GM21515 (cell line): ENCODE measurements around the gene RPTOR.
"Not testable (repeated sequence)": the region's sequence is repeated elsewhere in the genome, so short reads cannot be mapped to it uniquely, and the experiment has no call there.

Experiments used
- ATAC-seq: cut with Tn5 transposase; IDR thresholded peaks from one replicate; pipeline ENCODE4 v1.9.1; 2021; ENCODE audit not compliant: unreplicated experiment

The RPTOR gene

DNA sequence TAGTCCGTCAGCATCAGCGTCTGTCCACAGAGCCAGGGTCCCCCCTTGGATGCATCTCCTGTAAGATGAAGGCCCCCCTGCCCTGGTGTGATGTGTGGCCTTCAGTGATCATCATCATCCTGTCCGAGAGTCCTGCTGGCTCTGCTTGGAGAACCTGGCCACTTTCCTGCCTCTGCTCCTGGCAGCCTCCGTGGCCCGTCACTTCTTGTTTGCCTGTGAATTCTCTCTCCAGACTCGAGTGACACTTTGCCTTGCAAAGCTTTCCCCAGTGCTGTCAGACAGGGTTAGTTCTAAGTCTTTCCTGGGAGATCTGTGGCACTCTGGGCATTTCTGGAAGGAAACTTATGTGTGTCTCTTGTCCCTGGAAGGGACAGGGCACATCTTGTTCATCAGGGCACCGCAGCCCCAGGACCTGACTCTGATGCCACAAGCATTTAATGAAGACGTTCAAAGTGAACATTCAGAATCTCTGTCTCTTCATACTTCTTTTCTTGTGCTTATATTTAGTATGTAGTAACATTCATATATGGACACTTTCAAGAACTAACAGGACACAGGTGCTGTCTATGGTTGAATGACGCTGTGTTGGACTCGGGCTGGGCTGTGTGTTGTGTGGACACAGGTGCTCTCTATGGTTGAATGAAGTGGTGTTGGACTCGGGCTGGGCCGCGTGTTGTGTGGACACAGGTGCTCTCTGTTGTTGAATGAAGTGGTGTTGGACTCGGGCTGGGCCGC is 68.5 kb downstream of the RPTOR start:
- no peak for ATAC-seq

DNA sequence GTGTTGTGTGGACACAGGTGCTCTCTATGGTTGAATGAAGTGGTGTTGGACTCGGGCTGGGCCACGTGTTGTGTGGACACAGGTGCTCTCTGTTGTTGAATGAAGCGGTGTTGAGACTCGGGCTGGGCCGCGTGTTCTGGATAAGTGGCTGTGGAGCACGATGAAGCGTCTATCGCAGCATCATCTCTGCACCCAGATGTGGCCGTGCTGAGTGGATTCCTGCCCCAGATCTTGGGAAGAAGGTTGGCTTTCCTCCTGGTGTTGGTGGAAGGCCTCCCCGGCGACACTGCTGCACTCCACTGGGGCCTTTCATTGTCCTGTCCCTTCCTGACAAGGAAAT is 69.1 kb downstream of the RPTOR start:
- no peak for ATAC-seq

DNA sequence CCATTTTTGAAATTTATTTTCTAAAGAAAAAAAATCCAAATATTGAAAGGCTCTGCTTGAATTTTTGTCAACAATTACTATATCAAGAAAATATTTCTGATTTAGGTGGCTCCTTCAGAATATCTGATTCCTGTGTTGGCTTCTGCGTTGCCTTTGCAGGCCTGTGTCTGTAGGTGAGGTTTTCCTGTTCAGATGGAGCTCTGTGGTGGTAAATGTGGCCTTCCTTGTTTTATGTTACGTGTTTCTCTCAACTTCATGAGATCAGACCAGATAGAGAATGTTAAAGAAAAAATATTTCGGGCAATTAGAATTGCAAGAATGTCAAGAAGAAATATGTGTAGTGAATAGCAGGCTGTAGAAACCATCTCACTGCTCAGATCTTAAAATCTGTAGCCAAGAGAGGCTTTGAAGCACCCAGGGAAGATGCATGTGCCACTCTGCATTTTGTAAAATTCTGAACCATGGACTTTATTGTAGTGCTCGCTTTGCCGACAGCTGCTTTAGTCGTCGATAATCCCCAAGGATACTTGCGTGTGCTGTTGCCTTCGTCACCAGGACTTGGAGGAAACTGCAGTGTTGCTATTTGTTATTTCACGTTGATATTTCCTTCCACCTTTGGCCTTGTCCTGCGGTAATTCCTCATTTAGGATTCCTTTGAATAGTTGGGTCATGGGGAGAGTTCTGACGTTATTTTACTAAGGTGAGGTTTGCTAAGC is 69.9 kb downstream of the RPTOR start:
- no peak for ATAC-seq

DNA sequence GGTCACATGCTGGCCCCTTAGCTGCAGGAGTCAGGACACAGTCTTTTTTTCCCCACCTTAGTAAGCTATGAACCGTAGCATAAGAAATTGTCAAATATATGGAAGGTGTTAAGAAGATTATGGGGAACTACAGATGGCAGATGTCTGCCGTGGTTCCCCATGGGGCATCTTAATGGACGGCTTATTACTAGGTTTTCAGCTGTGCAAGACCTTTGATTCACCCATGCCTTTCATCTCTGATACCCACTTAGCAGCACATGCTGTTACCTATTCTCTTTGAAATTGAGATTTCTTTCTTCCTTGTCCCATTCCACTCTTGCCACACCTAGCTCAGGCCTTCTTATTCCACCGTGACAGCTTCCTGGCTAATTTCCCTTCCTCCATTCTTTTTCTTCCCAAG is 70.7 kb downstream of the RPTOR start:
- ATAC-seq = no peak

DNA sequence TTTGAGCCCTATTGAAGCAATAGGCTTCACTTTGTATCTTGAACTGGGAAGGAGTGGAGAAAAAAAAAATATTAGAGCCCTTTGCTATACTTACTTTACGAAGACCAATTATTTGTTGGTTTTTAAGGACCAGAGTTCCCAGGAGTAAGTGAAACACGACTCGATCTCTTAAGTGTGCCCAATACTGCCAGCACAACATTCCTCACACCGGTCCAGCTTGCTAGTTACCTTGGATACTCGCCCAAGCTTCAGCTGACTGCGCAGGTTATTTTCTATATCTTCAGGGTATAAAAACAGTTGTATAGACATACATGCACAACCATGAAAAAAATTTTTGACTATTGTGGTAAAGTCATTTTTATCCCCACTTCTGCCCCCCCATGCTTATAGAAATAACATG is 72.1 kb downstream of the RPTOR start:
- ATAC-seq = no peak

DNA sequence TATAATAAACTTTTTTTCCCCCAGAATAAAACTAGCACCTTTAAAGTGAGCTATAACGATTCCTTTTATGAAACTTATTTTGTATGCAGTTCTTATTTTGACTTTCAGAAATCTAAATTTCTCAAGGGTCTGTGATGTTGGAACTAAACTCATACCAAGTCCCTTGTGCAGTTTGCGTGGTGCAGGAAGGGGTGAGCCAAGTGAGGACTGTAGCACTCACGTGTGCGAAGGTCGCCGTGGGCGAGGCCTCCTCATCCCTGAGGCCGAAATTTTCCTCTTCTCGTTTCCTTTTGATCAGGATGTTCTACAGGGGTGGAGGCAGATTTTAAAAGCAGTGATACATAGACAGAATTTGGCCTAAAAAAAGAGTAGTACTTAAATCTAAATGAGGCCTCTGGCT is 73.7 kb downstream of the RPTOR start:
- no peak for ATAC-seq

DNA sequence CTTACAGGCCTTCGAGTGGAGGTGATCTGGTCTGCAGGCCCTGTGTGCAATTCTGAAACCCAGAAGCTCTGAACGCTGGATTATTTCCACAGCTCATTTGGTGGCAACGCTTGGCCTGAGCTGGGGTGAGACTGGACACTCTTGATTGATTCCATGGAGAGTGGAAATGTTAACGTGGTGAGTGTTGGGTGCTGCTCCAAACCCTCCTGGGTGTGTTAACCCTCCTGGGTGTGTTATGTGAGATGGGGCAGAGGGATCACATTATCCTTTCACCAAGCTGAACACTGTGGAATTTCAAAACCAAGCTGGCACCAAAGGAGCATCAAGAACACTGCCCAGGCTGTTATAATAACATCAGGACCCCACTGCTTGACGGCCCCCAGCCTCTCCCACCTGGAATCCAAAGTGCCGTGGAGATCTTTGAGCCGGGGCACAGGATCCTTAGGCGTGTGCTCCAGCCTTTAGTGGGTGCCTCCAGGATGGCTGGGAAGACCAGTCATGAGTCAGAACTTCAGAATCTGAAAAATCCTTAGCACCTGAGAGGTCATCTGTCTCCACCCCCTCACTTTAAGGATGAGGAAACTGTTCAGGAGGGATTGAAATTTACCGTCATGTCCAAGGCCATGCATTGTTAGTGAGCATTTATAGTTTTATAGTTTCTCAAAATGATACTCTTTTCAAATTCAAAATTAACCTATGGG is 75.0 kb downstream of the RPTOR start:
- ATAC-seq = no peak

DNA sequence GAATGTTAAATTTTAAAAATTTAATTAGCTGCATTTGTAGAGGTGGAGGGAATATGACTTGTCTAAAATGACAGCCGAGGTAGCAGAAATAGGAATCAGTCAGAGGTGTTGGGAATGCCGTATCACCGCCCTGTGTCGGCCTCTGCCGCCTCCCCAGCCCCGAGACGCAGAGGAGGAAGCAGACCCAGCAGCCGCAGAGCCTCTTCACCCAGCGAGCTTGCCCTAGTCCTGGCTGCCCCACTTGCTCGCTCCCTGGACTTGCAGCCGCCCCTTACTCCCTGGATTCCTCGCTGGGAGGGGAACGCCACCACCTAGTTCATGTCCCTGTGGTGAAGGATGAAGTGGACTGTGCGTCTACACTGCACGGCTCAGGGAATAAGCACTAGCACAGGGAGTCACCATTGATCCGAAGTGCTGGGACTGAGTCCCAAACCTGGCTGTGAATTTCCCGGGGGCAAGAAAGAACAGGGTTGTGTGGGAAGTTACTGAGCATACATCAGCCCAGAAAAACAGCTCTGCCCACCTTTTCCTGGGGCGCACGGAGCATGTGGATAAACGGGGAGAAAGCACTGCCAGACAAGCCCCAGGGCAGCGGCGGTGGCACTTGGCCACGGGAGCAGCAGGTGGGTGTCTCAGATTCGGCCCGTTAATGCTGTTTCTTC is 76.8 kb downstream of the RPTOR start:
- ATAC-seq = no peak

DNA sequence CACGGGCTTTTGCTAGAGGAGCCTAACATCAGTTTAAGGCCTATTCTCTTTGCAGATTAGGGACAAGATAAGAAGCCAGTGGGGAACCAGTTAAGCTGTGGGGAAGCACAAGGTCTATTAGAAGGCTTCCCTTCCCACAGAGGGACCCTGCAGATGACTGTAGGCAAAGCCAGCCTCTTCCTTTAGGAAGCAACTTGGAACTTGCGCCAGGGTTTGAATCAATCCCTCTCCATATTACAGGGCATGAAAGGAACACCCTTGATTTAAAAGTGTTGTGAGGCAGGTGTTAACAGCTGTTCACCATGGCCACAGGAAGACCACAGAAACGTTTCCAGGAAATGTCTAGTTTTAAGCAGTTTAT is 77.3 kb downstream of the RPTOR start:
- no peak for ATAC-seq

DNA sequence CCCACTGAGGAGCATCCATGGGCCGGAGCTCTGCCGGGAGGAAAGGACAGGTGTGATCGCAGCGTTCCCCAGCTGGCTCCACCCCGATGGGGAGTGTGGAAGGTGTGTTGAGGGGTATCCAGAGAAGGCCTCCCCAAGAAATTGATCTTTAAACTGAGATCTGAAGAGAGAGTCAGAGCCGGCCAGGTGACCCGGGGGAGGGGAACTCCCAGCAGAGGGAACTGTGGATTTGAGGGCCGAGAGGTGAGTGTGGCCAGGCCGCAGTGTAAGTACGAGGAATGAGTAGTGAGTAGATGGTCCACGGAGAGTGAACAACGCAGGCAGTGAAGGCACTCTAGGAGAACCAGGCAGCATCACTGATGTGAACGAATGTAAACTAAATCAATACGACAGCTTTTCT is 80.2 kb downstream of the RPTOR start:
- no peak for ATAC-seq

DNA sequence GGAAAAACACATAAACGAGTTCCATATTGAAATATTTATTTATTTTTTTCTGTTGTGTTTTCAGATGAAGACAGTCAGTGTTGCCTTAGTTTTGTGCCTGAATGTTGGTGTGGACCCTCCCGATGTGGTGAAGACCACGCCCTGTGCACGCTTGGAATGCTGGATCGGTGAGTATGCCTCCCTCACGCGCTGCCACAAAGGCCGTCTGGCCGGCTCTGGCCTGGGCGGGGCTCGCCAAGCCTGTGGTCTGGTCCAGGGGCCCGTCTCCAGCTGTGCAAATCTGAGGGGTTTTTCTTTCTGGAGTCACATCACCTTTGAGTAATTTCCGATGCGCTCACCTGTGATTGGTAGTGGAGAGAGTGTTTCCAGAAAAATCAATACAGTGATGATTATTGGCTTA is 81.0 kb downstream of the RPTOR start:
- no peak for ATAC-seq

DNA sequence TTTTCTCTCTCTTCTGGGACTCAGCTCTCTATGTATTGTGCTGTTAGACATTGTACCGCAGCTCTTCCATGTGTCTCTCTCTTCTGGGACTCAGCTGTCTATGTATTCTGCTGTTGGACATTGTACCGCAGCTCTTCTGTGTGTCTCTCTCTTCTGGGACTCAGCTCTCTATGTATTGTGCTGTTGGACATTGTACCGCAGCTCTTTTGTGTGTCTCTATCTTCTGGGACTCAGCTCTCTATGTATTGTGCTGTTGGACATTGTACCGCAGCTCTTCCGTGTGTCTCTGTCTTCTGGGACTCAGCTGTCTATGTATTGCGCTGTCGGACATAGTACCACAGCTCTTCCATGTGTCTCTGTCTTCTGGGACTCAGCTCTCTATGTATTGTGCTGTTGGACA is 84.2 kb downstream of the RPTOR start:
- ATAC-seq = not testable (repeated sequence)

DNA sequence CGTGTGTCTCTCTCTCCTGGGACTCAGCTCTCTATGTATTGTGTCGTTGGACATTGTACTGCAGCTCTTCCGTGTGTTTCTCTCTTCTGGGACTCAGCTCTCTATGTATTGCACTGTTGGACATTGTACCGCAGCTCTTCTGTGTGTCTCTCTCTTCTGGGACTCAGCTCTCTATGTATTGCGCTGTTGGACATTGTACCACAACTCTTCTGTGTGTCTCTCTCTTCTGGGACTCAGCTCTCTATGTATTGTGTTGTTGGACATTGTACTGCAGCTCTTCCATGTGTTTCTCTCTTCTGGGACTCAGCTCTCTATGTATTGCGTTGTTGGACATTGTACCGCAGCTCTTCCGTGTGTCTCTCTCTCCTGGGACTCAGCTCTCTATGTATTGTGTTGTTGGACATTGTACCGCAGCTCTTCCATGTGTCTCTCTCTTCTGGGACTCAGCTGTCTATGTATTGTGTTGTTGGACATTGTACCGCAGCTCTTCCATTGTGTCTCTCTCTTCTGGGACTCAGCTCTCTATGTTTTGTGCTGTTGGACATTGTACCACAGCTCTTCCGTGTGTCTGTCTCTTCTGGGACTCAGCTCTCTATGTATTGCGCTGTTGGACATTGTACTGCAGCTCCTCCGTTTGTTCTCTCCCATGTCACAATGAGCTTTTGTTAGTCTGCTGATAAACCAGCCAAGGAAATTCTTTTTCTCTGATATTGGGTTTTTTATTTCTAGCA is 84.8 kb downstream of the RPTOR start:
- ATAC-seq = no peak

DNA sequence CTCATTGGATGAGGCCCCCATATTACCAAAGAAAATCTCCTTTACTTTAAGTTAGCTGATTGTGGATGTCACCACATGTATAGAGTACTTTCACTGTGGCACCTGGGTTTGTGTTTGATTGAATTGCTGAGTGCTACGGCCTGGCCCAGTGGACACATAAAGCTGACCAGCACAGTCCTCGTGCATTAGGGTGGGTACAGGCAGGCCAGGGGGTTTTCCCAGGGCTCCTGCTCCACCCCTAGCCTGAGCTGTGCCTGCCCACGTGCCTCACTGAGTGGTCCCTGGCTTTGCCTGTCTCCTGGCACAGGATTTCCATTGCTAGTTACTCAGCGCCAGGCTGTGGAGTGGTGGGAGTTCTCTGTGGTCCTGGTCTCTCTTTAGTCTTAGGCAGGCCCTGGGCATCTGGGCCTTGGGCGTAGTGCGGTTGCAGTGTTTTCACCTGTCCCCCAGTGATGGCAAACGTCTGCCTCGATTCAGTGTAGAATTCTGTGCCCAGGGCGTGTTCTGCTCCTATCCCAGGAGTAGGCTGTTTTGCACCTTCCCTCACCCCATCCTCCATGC is 86.0 kb downstream of the RPTOR start:
- ATAC-seq = no peak

DNA sequence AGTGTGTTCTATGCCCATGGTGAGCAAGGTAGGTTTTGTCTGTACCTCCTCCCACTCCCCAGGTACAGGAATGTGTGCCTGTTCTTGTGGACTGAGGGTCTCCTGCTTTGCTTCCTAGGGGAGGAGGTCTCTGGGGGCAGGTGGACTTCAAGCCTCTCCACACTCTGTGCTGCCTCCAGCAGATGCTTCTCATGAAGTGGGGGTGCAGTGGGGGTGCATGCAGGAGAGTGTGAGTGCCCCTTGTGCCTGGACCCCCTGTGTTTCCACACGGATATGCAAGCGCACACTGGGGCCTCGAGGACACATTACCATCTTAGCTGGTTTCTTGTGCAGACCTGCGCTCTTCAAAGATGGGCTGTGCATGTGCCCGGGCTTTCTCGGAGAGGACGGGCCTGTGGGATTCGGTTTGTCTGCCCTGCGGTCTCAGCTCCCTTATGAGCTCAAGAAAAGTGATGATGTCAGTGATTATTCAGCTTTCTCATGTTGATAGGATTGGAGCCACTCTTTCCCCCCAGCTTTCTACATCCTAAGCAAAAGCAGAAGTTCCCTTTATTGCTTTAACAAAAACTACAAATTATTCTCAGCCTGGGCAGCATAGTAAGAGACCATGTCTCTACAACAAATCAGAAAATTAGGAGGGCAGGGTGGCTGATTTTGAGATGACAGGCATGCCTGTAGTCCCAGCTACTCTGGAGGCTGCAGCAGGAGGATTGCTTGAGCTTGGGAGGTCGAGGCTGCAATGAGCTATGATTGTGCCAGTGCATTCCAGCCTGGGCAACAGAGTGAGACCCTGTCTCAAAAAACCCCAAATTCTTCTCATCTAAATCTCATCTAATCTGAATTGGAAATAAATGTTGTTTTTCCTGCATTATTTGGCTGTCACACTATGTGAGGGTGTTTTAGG is 86.8 kb downstream of the RPTOR start:
- ATAC-seq = no peak

DNA sequence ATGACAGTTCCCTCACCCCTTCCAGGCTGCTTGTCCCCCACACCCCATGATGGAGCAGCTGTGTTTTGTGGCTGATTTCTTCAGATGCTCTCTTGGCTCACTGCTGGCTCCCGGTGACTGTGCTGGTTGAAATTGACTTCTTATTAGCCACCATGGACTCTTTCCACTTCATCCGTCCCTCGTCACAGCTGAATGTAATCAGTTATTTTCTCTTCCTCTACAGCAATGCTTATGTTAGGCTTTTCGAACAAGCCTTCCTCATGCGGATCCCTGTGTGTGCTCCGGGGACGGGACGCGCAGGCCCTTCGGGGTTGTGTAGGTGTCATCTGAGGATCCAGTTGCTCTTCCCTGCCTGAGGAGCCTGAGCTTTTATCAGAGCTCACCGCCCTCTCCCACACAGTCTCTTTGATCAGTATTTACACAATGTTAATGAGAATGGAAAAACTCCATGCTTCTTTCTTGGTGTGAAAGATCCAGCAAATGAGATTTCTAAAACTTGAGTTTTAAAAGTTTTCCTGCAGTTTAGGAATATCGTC is 87.5 kb downstream of the RPTOR start:
- ATAC-seq = no peak

DNA sequence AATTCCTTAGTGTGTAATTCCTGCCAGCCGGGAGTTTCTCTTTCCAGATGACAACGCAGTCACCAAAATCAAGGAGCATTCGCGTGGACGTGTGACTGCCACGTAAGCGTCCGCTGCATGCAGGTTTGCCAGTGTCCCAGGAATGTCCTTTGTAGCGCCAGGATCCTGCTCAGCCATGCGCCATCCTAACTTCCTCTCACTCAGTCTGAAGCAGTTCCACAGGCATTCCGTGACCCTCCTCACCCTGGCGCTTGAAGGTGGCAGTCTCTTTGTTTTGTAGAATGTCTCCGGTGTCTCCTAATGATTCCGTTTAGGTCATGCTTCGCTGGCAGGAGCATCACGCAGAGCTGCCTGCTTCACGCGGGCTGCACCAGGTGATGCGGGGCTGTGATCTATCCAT is 88.6 kb downstream of the RPTOR start:
- ATAC-seq = no peak

DNA sequence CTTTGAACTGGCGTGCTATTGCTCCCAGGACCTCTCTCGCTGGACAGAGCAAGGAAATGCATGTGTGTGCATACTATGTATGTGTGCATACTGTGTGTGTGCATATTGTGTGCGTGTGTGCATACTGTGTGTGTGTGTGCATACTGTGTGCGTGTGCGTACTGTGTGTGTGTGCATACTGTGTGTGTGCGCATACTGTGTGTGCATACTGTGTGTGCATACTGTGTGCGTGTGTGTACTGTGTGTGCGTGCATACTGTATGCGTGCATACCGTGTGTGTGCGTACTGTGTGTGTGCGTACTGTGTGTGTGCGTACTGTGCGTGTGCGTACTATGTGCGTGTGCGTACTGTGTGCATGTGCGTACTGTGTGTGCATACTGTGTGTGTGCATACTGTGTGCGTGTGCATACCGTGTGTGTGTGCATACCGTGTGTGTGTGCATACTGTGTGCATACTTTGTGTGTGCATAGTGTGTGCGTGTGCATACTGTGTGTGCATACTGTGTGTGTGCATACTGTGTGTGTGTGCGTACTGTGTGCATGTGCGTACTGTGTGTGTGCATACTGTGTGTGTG is 89.4 kb downstream of the RPTOR start:
- no peak for ATAC-seq

DNA sequence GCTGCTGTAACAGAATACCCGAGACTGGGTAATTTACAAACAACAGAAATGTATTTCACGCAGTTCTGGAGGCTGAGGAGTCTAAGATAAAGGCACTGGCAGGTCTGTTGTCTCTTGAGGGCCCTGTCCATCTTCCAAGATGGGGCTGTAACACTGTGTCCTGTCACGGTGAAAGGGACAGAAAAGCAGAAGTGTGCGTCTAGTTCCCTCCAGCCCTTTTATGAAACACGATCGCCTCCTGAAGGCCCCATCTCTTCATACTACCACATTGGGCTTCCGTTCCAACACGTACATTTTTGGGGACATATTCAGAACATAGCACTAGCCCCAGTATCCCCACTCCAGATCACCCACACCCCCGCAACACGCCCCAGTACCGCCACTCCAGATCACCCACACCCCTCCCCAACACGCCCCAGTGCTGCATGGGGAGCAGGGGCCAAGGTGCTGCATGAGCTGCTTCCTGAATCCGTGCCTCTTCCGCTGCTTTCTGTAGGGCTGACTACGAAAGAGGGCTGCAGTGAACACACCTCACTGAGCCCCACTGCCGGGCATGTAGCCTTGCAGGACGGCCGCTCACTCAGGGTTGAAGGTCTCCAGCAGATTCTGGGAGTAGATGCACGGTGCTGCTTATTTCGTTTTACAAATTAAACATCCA is 91.9 kb downstream of the RPTOR start:
- no peak for ATAC-seq
